Neural cell (in vitro differentiated cells): ENCODE measurements around the gene SUPT20HL2. TPM values are rescaled to one million over a fixed set of nuclear protein-coding genes. Genes with fewer than 3 reads are reported as not detected.

ENCODE experiments used
- H2AFZ ChIP-seq: fragments of 200-600, 300-800 bp; sonication (generic), shearing (Covaris generic); 2 replicates; pipeline ENCODE4 v1.6.0; 2014; ENCODE audit warnings: low read depth, mild to moderate bottlenecking, antibody characterized with exemption, low read length, moderate library complexity
- H3F3A ChIP-seq: fragments of 200-600 bp; shearing (Covaris generic); 2 replicates; pipeline ENCODE4 v1.6.1; 2016; ENCODE audit warnings: mild to moderate bottlenecking, moderate library complexity, mixed read lengths, antibody characterized with exemption, low read length; ENCODE audit not compliant: insufficient read depth, poor library complexity, severe bottlenecking
- H3K27ac ChIP-seq: fragments of 200-600, 300-800 bp; sonication (generic), shearing (Covaris generic); 2 replicates; pipeline ENCODE4 v1.5.1; 2014; ENCODE audit warnings: mild to moderate bottlenecking, low read length, moderate library complexity
- H3K27me3 ChIP-seq: fragments of 300-800, 200-600 bp; sonication (generic), shearing (Covaris generic); 2 replicates; pipeline ENCODE4 v1.6.0; 2014; ENCODE audit warnings: mild to moderate bottlenecking, low read depth, low read length, moderate library complexity; ENCODE audit not compliant: insufficient read depth
- H3K36me3 ChIP-seq: fragments of 300-800, 200-600 bp; sonication (generic), shearing (Covaris generic); 2 replicates; pipeline ENCODE4 v1.5.1; 2014; ENCODE audit warnings: mild to moderate bottlenecking, antibody characterized with exemption, low read length, moderate library complexity; ENCODE audit not compliant: insufficient read depth
- H3K4me2 ChIP-seq: fragments of 300-800, 200-600 bp; sonication (generic), shearing (Covaris generic); 2 replicates; pipeline ENCODE4 v1.6.0; 2014; ENCODE audit warnings: mild to moderate bottlenecking, low read length
- H3K4me3 ChIP-seq: fragments of 300-800, 200-600 bp; sonication (generic), shearing (Covaris generic); 2 replicates; pipeline ENCODE4 v1.5.1; 2014; ENCODE audit warnings: mild to moderate bottlenecking, low read length, moderate library complexity
- H3K79me2 ChIP-seq: fragments of 200-600 bp; shearing (Covaris generic); replicated peaks from 2 replicates; pipeline ENCODE4 v1.6.0; 2014; ENCODE audit warnings: mild to moderate bottlenecking, low read length, moderate library complexity; ENCODE audit not compliant: insufficient read depth
- H3K9ac ChIP-seq: fragments of 300-800, 200-600 bp; sonication (generic), shearing (Covaris generic); 2 replicates; pipeline ENCODE4 v1.6.1; 2016; ENCODE audit warnings: mild to moderate bottlenecking, low read length, mixed read lengths
- H3K9me2 ChIP-seq: fragments of 200-600 bp; shearing (Covaris generic); 2 replicates; pipeline ENCODE4 v1.6.1; 2016; ENCODE audit warnings: mild to moderate bottlenecking, low read length, mixed read lengths; ENCODE audit not compliant: insufficient read depth
- H3K9me3 ChIP-seq: fragments of 200-600, 300-800 bp; sonication (generic), shearing (Covaris generic); 2 replicates; pipeline ENCODE4 v1.6.1; 2016; ENCODE audit warnings: mild to moderate bottlenecking, mixed run types, low read length, moderate library complexity, mixed read lengths
- H4K20me1 ChIP-seq: fragments of 200-600 bp; shearing (Covaris generic); 2 replicates; pipeline ENCODE4 v1.6.1; 2016; ENCODE audit warnings: mild to moderate bottlenecking, mixed run types; ENCODE audit not compliant: insufficient read depth
- EP300 ChIP-seq: fragments of 450-650 bp; conservative IDR thresholded peaks from 2 replicates; pipeline ENCODE4 v1.6.1; 2014; ENCODE audit warnings: antibody characterized with exemption, mild to moderate bottlenecking, moderate library complexity; ENCODE audit not compliant: poor library complexity, severe bottlenecking
- EZH2 ChIP-seq: fragments of 200-600, 300-800 bp; shearing (Covaris generic), sonication (generic); IDR thresholded peaks from 2 replicates; pipeline ENCODE4 v1.6.1; 2014; ENCODE audit warnings: antibody characterized with exemption, low read length, borderline replicate concordance, mild to moderate bottlenecking; ENCODE audit not compliant: insufficient read depth, poor library complexity, severe bottlenecking
- SMC3 ChIP-seq: fragments of 450-650 bp; conservative IDR thresholded peaks from 2 replicates; pipeline ENCODE4 v1.6.1; 2014; ENCODE audit warnings: antibody characterized with exemption, mild to moderate bottlenecking, moderate library complexity; ENCODE audit not compliant: poor library complexity
- polyA plus RNA-seq: library from polyadenylated mRNA; depleted of rRNA; stranded (reverse); fragments of >200 nt; gene quantifications from 2 replicates; pipeline ENCODE4 v1.2.3, GENCODE V29; 2014
- TF ChIP-seq, protein P1 (sequence below): IDR thresholded peaks from 2 replicates; pipeline ENCODE4 v1.6.1; 2012; ENCODE audit warnings: borderline replicate concordance

SUPT20HL2 gene
- polyA plus RNA-seq, 1 donor from 2014 or later, result not detected

- Histone ChIP-seq H3F3A (no peaks in the 10 kb centered on the region), H3K27ac (no peak overlapping the region), H3K4me3 (no peak overlapping the region), H2AFZ (no peak overlapping the region), H3K9ac (no peak overlapping the region), H3K79me2 (no peaks in the 10 kb centered on the region), H3K27me3 (no peaks in the 10 kb centered on the region), H3K36me3 (no peaks in the 10 kb centered on the region), H3K4me2 (no peak overlapping the region), H4K20me1 (no peaks in the 10 kb centered on the region), H3K9me2 (no peaks in the 10 kb centered on the region), H3K9me3 (no peaks in the 10 kb centered on the region)
- no peak for TF ChIP-seq SMC3
- TF ChIP-seq, protein P1, sequence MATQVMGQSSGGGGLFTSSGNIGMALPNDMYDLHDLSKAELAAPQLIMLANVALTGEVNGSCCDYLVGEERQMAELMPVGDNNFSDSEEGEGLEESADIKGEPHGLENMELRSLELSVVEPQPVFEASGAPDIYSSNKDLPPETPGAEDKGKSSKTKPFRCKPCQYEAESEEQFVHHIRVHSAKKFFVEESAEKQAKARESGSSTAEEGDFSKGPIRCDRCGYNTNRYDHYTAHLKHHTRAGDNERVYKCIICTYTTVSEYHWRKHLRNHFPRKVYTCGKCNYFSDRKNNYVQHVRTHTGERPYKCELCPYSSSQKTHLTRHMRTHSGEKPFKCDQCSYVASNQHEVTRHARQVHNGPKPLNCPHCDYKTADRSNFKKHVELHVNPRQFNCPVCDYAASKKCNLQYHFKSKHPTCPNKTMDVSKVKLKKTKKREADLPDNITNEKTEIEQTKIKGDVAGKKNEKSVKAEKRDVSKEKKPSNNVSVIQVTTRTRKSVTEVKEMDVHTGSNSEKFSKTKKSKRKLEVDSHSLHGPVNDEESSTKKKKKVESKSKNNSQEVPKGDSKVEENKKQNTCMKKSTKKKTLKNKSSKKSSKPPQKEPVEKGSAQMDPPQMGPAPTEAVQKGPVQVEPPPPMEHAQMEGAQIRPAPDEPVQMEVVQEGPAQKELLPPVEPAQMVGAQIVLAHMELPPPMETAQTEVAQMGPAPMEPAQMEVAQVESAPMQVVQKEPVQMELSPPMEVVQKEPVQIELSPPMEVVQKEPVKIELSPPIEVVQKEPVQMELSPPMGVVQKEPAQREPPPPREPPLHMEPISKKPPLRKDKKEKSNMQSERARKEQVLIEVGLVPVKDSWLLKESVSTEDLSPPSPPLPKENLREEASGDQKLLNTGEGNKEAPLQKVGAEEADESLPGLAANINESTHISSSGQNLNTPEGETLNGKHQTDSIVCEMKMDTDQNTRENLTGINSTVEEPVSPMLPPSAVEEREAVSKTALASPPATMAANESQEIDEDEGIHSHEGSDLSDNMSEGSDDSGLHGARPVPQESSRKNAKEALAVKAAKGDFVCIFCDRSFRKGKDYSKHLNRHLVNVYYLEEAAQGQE, result no peak
- TF ChIP-seq EZH2, result no peak
- TF ChIP-seq EP300, result no peak
These were observed 51.6 kb downstream of the SUPT20HL2 start for GRCh38 chrX:24262309-24262708.

Other genes with a start within 250 kb of the SUPT20HL2 start
- gene ZFX, start 164.3 kb downstream of the SUPT20HL2 start, polyA plus RNA-seq, result 12.5 and 14.4 TPM in 2 replicates
- not detected in 2 replicates for gene SUPT20HL1, start 46.6 kb upstream of the SUPT20HL2 start, polyA plus RNA-seq
- 2.1 and 2.9 TPM in 2 replicates for gene PDK3, start 151.2 kb upstream of the SUPT20HL2 start, polyA plus RNA-seq